Rectal smooth muscle tissue (tissue), 1 donor: Measurements from ENCODE around the gene AP1B1.
A peak's percentile ranks its signal among the peaks of the same experiment; 100 is the strongest.
"Not testable (repeated sequence)": the region's sequence is repeated elsewhere in the genome, so short reads cannot be mapped to it uniquely, and the experiment has no call there.

Source experiments
- H3K27ac ChIP-seq: one replicate; pipeline ENCODE4 v1.7.0; 2013; ENCODE audit warnings: low read depth, low read length, inconsistent platforms
- H3K27me3 ChIP-seq: one replicate; pipeline ENCODE4 v1.7.0; 2013; ENCODE audit warnings: low read length; ENCODE audit not compliant: control insufficient read depth, insufficient read depth
- H3K36me3 ChIP-seq: one replicate; pipeline ENCODE4 v1.7.0; 2013; ENCODE audit warnings: low read length; ENCODE audit not compliant: control insufficient read depth, insufficient read depth
- H3K4me1 ChIP-seq: one replicate; pipeline ENCODE4 v1.7.0; 2013; ENCODE audit warnings: low read length; ENCODE audit not compliant: control insufficient read depth, insufficient read depth
- H3K4me3 ChIP-seq: one replicate; pipeline ENCODE4 v1.7.0; 2013; ENCODE audit warnings: low read length
- H3K9ac ChIP-seq: one replicate; pipeline ENCODE4 v1.7.0; 2013; ENCODE audit warnings: low read length

Gene AP1B1

GRCh38 chr22:29359469-29359868, 28.9 kb downstream of the AP1B1 start:
- Histone ChIP-seq H3K27ac (no peak overlapping the region), H3K4me1 (peaks cover 5% of the 10 kb centered on the region), H3K36me3 (peaks cover 23% of the 10 kb centered on the region), H3K9ac (no peak overlapping the region), H3K27me3 (no peaks in the 10 kb centered on the region), H3K4me3 (no peak overlapping the region)

GRCh38 chr22:29357193-29357890, 31.0 kb downstream of the AP1B1 start:
- not testable (repeated sequence) for H3K27ac ChIP-seq, H3K9ac ChIP-seq, H3K4me1 ChIP-seq, H3K27me3 ChIP-seq, H3K4me3 ChIP-seq
- peaks cover 43% of the 10 kb centered on the region for H3K36me3 ChIP-seq

GRCh38 chr22:29353860-29354259, 34.5 kb downstream of the AP1B1 start:
- Histone ChIP-seq H3K27me3 (no peaks in the 10 kb centered on the region), H3K4me1 (no peaks in the 10 kb centered on the region), H3K4me3 (no peak overlapping the region), H3K36me3 (peaks cover 53% of the 10 kb centered on the region), H3K27ac (no peak overlapping the region), H3K9ac (no peak overlapping the region)

GRCh38 chr22:29353286-29353685, 35.1 kb downstream of the AP1B1 start:
- Histone ChIP-seq H3K36me3 (peaks cover 54% of the 10 kb centered on the region), H3K9ac (no peak overlapping the region), H3K27me3 (no peaks in the 10 kb centered on the region), H3K4me3 (no peak overlapping the region), H3K27ac (no peak overlapping the region), H3K4me1 (no peaks in the 10 kb centered on the region)

GRCh38 chr22:29352778-29353177, 35.6 kb downstream of the AP1B1 start:
- Histone ChIP-seq H3K4me1 (no peaks in the 10 kb centered on the region), H3K27me3 (no peaks in the 10 kb centered on the region), H3K27ac (no peak overlapping the region), H3K36me3 (peaks cover 54% of the 10 kb centered on the region), H3K9ac (no peak overlapping the region), H3K4me3 (no peak overlapping the region)

GRCh38 chr22:29351891-29352290, 36.5 kb downstream of the AP1B1 start:
- Histone ChIP-seq H3K36me3 (peaks cover 60% of the 10 kb centered on the region), H3K9ac (no peak overlapping the region), H3K4me1 (peaks cover 2% of the 10 kb centered on the region), H3K27ac (no peak overlapping the region), H3K4me3 (no peak overlapping the region), H3K27me3 (no peaks in the 10 kb centered on the region)

- Histone ChIP-seq H3K27me3 (no peaks in the 10 kb centered on the region), H3K4me3 (no peak overlapping the region), H3K4me1 (peaks cover 10% of the 10 kb centered on the region), H3K36me3 (peaks cover 58% of the 10 kb centered on the region), H3K9ac (no peak overlapping the region), H3K27ac (no peak overlapping the region)
These were observed 37.3 kb downstream of the AP1B1 start for GRCh38 chr22:29351042-29351441.

GRCh38 chr22:29348956-29349355, 39.4 kb downstream of the AP1B1 start:
- no peaks in the 10 kb centered on the region for H3K27me3 ChIP-seq
- no peak overlapping the region for H3K4me3 ChIP-seq
- no peak overlapping the region for H3K27ac ChIP-seq
- peaks cover 22% of the 10 kb centered on the region for H3K4me1 ChIP-seq
- H3K9ac ChIP-seq = no peak overlapping the region
- H3K36me3 ChIP-seq = peaks cover 47% of the 10 kb centered on the region

- peaks cover 22% of the 10 kb centered on the region for H3K4me1 ChIP-seq
- H3K36me3 ChIP-seq = peaks cover 41% of the 10 kb centered on the region
- H3K4me3 ChIP-seq = no peak overlapping the region
- no peak overlapping the region for H3K9ac ChIP-seq
- H3K27ac ChIP-seq = no peak overlapping the region
- H3K27me3 ChIP-seq = no peaks in the 10 kb centered on the region
These were observed 40.3 kb downstream of the AP1B1 start for GRCh38 chr22:29348041-29348440.

- Histone ChIP-seq H3K4me3 (no peak overlapping the region), H3K27ac (peak overlapping the region; percentile 38), H3K27me3 (no peaks in the 10 kb centered on the region), H3K36me3 (peaks cover 42% of the 10 kb centered on the region), H3K9ac (no peak overlapping the region), H3K4me1 (peaks cover 22% of the 10 kb centered on the region)
These were observed 41.7 kb downstream of the AP1B1 start for GRCh38 chr22:29346659-29347058.

- Histone ChIP-seq H3K36me3 (peaks cover 45% of the 10 kb centered on the region), H3K9ac (no peak overlapping the region), H3K4me1 (peaks cover 22% of the 10 kb centered on the region), H3K4me3 (no peak overlapping the region), H3K27ac (no peak overlapping the region), H3K27me3 (no peaks in the 10 kb centered on the region)
These were observed 42.4 kb downstream of the AP1B1 start for GRCh38 chr22:29345932-29346331.

- H3K27ac ChIP-seq = peak overlapping the region; percentile 69
- H3K9ac ChIP-seq, H3K4me3 ChIP-seq, H3K27me3 ChIP-seq: not testable (repeated sequence)
- peaks cover 22% of the 10 kb centered on the region for H3K4me1 ChIP-seq
- peaks cover 55% of the 10 kb centered on the region for H3K36me3 ChIP-seq
These were observed 43.5 kb downstream of the AP1B1 start for GRCh38 chr22:29344889-29345288.

- no peak overlapping the region for H3K9ac ChIP-seq
- H3K4me1 ChIP-seq = peaks cover 22% of the 10 kb centered on the region
- H3K36me3 ChIP-seq = peaks cover 59% of the 10 kb centered on the region
- H3K27me3 ChIP-seq = no peaks in the 10 kb centered on the region
- H3K4me3 ChIP-seq = no peak overlapping the region
- no peak overlapping the region for H3K27ac ChIP-seq
These were observed 44.2 kb downstream of the AP1B1 start for GRCh38 chr22:29344137-29344536.
